K562 (cell line): ENCODE results near the gene PLEKHA6. TPM values are rescaled to one million over a fixed set of nuclear protein-coding genes. Genes with fewer than 3 reads are reported as not detected.
A peak's percentile ranks its signal among the peaks of the same experiment; 100 is the strongest.

ENCODE experiments used
- CBX5 ChIP-seq: IDR thresholded peaks from 2 replicates; pipeline ENCODE4 v1.6.1; 2014; ENCODE audit warnings: low read depth, borderline replicate concordance
- CBX8 ChIP-seq: fragments of 200-600 bp; sonication (generic); IDR thresholded peaks from 2 replicates; pipeline ENCODE4 v1.6.1; 2012; ENCODE audit warnings: borderline replicate concordance, mixed run types, low read depth, mild to moderate bottlenecking, moderate library complexity, mixed read lengths, low read length, control low read depth, inconsistent platforms; ENCODE audit not compliant: poor library complexity, severe bottlenecking; ENCODE audit errors: extremely low read depth
- ELK1 ChIP-seq: sonication (generic); formaldehyde crosslinking; IDR thresholded peaks from 2 replicates; pipeline ENCODE4 v1.8.1; 2022; ENCODE audit warnings: missing genetic modification reagents
- KHSRP ChIP-seq: fragments of 450-650 bp; IDR thresholded peaks from 2 replicates; pipeline ENCODE4 v1.6.1; 2017
- KLF1 ChIP-seq: fragments of 450-650 bp; IDR thresholded peaks from 2 replicates; pipeline ENCODE4 v1.6.1; 2016; ENCODE audit warnings: missing genetic modification characterization, missing compliant biosample characterization
- MEF2D ChIP-seq: conservative IDR thresholded peaks from 2 replicates; pipeline ENCODE4 v1.6.1; 2016; ENCODE audit warnings: low read depth, missing genetic modification characterization, missing compliant biosample characterization
- PPARD ChIP-seq: fragments of 250-450 bp; sonication (Bioruptor Pico); IDR thresholded peaks from 2 replicates; pipeline ENCODE4 v1.8.0; 2022; ENCODE audit warnings: inconsistent platforms, mild to moderate bottlenecking, moderate library complexity
- SAFB2 ChIP-seq: fragments of 200-400 bp; formaldehyde crosslinking; IDR thresholded peaks from 2 replicates; pipeline ENCODE4 v1.6.1; 2018; ENCODE audit warnings: borderline replicate concordance, low read length, low read depth, moderate library complexity; ENCODE audit not compliant: severe bottlenecking
- SMAD4 ChIP-seq: fragments of 250-450 bp; sonication (Bioruptor Pico); conservative IDR thresholded peaks from 2 replicates; pipeline ENCODE4 v1.8.0; 2021; ENCODE audit warnings: inconsistent platforms, mild to moderate bottlenecking, moderate library complexity
- SRSF1 ChIP-seq: fragments of 200-400 bp; formaldehyde crosslinking; IDR thresholded peaks from 2 replicates; pipeline ENCODE4 v1.6.1; 2017; ENCODE audit warnings: mild to moderate bottlenecking, low read depth, low read length, moderate library complexity
- TEAD1 ChIP-seq, 2 experiments: fragments of 450-650 bp in 1 of 2; sonication (generic) in 1 of 2; formaldehyde crosslinking; IDR thresholded peaks; 2 replicates each; pipeline versions ENCODE4 v1.4.0 to v1.8.0; 2020 to 2022; ENCODE audit warnings: mild to moderate bottlenecking in 2 of 2, missing genetic modification reagents in 1 of 2
- TFAM ChIP-seq: fragments of 250-450 bp; sonication (Bioruptor Pico); conservative IDR thresholded peaks from 2 replicates; pipeline ENCODE4 v1.5.0; 2021; ENCODE audit warnings: mild to moderate bottlenecking, moderate library complexity
- ZBTB49 ChIP-seq: sonication (generic); formaldehyde crosslinking; IDR thresholded peaks from 2 replicates; pipeline ENCODE4 v1.8.0; 2022; ENCODE audit warnings: missing genetic modification reagents, mild to moderate bottlenecking, borderline replicate concordance
- ZNF140 ChIP-seq: fragments of 250-450 bp; sonication (Bioruptor Pico); IDR thresholded peaks from 2 replicates; pipeline ENCODE4 v1.8.0; 2021; ENCODE audit warnings: moderate library complexity, mild to moderate bottlenecking, inconsistent platforms
- ZNF511 ChIP-seq: sonication (generic); formaldehyde crosslinking; IDR thresholded peaks from 2 replicates; pipeline ENCODE4 v1.8.0; 2022; ENCODE audit warnings: mild to moderate bottlenecking, missing genetic modification reagents
- ZNF780A ChIP-seq: fragments of 250-450 bp; sonication (Bioruptor Pico); IDR thresholded peaks from 2 replicates; pipeline ENCODE4 v1.5.0; 2021; ENCODE audit warnings: mild to moderate bottlenecking
- polyA plus RNA-seq, 8 experiments: library from polyadenylated mRNA; depleted of rRNA in 4 of 8; stranded (reverse) in 5 of 8; unstranded in 3 of 8; fragments of >200 nt; fragmentation: Nextera tagmentation in 2 of 8; fragmentation: Illumina TruSeq in 1 of 8; extraction: Ambion mirVana in 2 of 8; extraction: Trizol in 1 of 8; gene quantifications; 2 replicates each; pipeline versions ENCODE4 v1.2.1 to v1.2.3, GENCODE V29; 2011 to 2014; ENCODE audit warnings: inconsistent platforms in 1 of 8, missing spikeins in 1 of 8
- total RNA-seq, 7 experiments: library from RNA; depleted of rRNA in 6 of 7; stranded (reverse); fragments of >200 nt in 6 of 7; fragmentation: Illumina TruSeq in 2 of 7; extraction: Trizol in 2 of 7; gene quantifications; 2 replicates each; pipeline versions ENCODE4 v1.2.1 to v1.2.3, GENCODE V29; 2011 to 2021; ENCODE audit warnings: low replicate concordance in 1 of 7
- TF ChIP-seq, protein P1 (sequence below): fragments of 250-450 bp; sonication (Bioruptor Pico); IDR thresholded peaks from 2 replicates; pipeline ENCODE4 v1.4.0; 2020; ENCODE audit warnings: mild to moderate bottlenecking, moderate library complexity, borderline replicate concordance
- TF ChIP-seq, protein P2 (sequence below), 2 experiments: fragments of 200-800 bp in 1 of 2; sonication (Bioruptor generic) in 1 of 2; sonication (generic) in 1 of 2; formaldehyde crosslinking in 1 of 2; IDR thresholded peaks in 1 of 2; conservative IDR thresholded peaks in 1 of 2; 2 replicates each; pipeline versions ENCODE4 v1.5.0 to v1.6.1; 2016 to 2020; ENCODE audit warnings: missing compliant biosample characterization in 1 of 2, missing genetic modification characterization in 1 of 2, missing genetic modification reagents in 1 of 2

PLEKHA6 gene
- total and polyA plus RNA-seq, 9 of the 15 experiments (the other 6 are each of a cell fraction or from before 2014, with no cell fraction given): under 0.01 to 0.33 (median 0.01) TPM; not detected in 4

DNA sequence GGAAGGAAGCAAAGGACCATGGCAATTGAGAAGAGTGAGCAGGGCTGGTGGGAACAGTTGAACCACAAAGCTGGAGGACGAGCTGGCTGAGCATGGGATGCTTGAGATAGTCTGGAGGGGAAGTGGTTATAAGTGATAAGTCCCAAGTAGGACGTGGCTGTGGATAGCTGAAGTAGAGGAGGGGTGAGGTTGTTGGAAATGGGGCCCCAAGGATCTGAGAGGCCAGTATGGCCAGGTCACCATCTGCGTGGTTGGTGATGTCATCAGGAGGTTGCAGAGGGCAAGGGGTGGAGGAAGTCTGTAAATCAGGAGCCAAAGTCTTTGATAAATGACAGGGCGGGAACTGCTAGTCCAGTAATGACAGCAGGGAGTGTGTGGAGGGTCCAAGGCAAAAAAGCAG lies 182.6 kb downstream of the PLEKHA6 start (continued):
- TF ChIP-seq ZBTB49 (CRISPR knock-in tag): no peak
- TF ChIP-seq ZNF140 (CRISPR knock-in tag): no peak
- TF ChIP-seq KLF1 (tag): peak; percentile 25; the same call in 1 of the 2 replicates
- TF ChIP-seq MEF2D (tag): 0 out of 2 replicates have a peak, but pooled peaks have one; percentile 28
- no peak for TF ChIP-seq ZNF511 (CRISPR knock-in tag)
- peak; percentile 63 to 67; a peak in 2 of 4 replicates for TF ChIP-seq TEAD1 (CRISPR knock-in tag; IDR thresholded peaks at IDR 0.05)
- TF ChIP-seq ZNF780A: no peak
- TF ChIP-seq KHSRP: no peak
- TF ChIP-seq SRSF1: no peak
- no peak for TF ChIP-seq PPARD (CRISPR knock-in tag)
- no peak for TF ChIP-seq ELK1 (CRISPR knock-in tag)
- TF ChIP-seq, protein P1, sequence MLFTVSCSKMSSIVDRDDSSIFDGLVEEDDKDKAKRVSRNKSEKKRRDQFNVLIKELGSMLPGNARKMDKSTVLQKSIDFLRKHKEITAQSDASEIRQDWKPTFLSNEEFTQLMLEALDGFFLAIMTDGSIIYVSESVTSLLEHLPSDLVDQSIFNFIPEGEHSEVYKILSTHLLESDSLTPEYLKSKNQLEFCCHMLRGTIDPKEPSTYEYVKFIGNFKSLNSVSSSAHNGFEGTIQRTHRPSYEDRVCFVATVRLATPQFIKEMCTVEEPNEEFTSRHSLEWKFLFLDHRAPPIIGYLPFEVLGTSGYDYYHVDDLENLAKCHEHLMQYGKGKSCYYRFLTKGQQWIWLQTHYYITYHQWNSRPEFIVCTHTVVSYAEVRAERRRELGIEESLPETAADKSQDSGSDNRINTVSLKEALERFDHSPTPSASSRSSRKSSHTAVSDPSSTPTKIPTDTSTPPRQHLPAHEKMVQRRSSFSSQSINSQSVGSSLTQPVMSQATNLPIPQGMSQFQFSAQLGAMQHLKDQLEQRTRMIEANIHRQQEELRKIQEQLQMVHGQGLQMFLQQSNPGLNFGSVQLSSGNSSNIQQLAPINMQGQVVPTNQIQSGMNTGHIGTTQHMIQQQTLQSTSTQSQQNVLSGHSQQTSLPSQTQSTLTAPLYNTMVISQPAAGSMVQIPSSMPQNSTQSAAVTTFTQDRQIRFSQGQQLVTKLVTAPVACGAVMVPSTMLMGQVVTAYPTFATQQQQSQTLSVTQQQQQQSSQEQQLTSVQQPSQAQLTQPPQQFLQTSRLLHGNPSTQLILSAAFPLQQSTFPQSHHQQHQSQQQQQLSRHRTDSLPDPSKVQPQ (CRISPR knock-in tag): no peak
- TF ChIP-seq CBX8: no peak
- TF ChIP-seq SMAD4: peak; percentile 83
- no peak for TF ChIP-seq TFAM
- no peak for TF ChIP-seq CBX5
- no peak for TF ChIP-seq SAFB2
- TF ChIP-seq, protein P2, sequence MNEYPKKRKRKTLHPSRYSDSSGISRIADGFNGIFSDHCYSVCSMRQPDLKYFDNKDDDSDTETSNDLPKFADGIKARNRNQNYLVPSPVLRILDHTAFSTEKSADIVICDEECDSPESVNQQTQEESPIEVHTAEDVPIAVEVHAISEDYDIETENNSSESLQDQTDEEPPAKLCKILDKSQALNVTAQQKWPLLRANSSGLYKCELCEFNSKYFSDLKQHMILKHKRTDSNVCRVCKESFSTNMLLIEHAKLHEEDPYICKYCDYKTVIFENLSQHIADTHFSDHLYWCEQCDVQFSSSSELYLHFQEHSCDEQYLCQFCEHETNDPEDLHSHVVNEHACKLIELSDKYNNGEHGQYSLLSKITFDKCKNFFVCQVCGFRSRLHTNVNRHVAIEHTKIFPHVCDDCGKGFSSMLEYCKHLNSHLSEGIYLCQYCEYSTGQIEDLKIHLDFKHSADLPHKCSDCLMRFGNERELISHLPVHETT (CRISPR knock-in tag; conservative IDR thresholded peaks at IDR 0.05 in 1 of 2, IDR thresholded peaks at IDR 0.05 in 1 of 2): peak in 1 of 2 experiments; percentile 89; a peak in 2 of 4 replicates
